Neural crest cell (in vitro differentiated cells): ENCODE data around the gene FAAP100. TPM values are rescaled to one million over a fixed set of nuclear protein-coding genes. Genes with fewer than 3 reads are reported as not detected.

Source experiments
- DNase-seq: peaks from one replicate; pipeline ENCODE4 v3.0.0; 2021; ENCODE audit warnings: low read depth, mixed read lengths, low spot score
- H3K27ac Mint-ChIP-seq: one replicate; pipeline ENCODE4 v1.8.0; 2021; ENCODE audit warnings: mild to moderate bottlenecking, mixed read lengths; ENCODE audit not compliant: unreplicated experiment
- H3K27me3 Mint-ChIP-seq: 2 replicates; pipeline ENCODE4 v1.8.0; 2021; ENCODE audit warnings: low read depth, mild to moderate bottlenecking, mixed read lengths
- H3K36me3 Mint-ChIP-seq: 2 replicates; pipeline ENCODE4 v1.8.0; 2021; ENCODE audit warnings: low read depth, mild to moderate bottlenecking, mixed read lengths
- H3K4me1 Mint-ChIP-seq: 2 replicates; pipeline ENCODE4 v1.8.0; 2021; ENCODE audit warnings: mixed read lengths
- H3K4me3 Mint-ChIP-seq: one replicate; pipeline ENCODE4 v1.8.0; 2021; ENCODE audit warnings: mild to moderate bottlenecking, mixed read lengths
- H3K9me3 Mint-ChIP-seq: 2 replicates; pipeline ENCODE4 v1.8.0; 2021; ENCODE audit warnings: mixed read lengths
- CTCF ChIP-seq: fragments of 200-600 bp; sonication (generic); conservative IDR thresholded peaks from 2 replicates; pipeline ENCODE4 v1.5.0; 2021; ENCODE audit warnings: antibody characterized with exemption, mild to moderate bottlenecking
- total RNA-seq: library from RNA; stranded (reverse); gene quantifications from 2 replicates; pipeline ENCODE4 v1.2.1, GENCODE V29; 2021

The FAAP100 gene
- total RNA-seq, 1 donor from 2014 or later = 48.3 TPM

GRCh38 chr17:81582341-81582740 lies 30.2 kb upstream of the FAAP100 start:
- no peaks in the 10 kb centered on the region for H3K27me3 Mint-ChIP-seq
- H3K4me1 Mint-ChIP-seq = peaks cover 2% of the 10 kb centered on the region
- TF ChIP-seq CTCF = no peak
- no peaks in the 10 kb centered on the region for H3K9me3 Mint-ChIP-seq
- no peak overlapping the region for H3K4me3 Mint-ChIP-seq
- DNase-seq = no peak
- H3K27ac Mint-ChIP-seq = no peak overlapping the region
- H3K36me3 Mint-ChIP-seq = peaks cover 14% of the 10 kb centered on the region

- H3K4me1 Mint-ChIP-seq = peaks cover 6% of the 10 kb centered on the region
- H3K36me3 Mint-ChIP-seq = peaks cover 13% of the 10 kb centered on the region
- no peak for TF ChIP-seq CTCF
Measured at GRCh38 chr17:81581758-81582157, 29.6 kb upstream of the FAAP100 start.

GRCh38 chr17:81580481-81580880 lies 28.3 kb upstream of the FAAP100 start:
- no peak for DNase-seq
- Mint-ChIP-seq H3K4me3 (no peak overlapping the region), H3K9me3 (no peaks in the 10 kb centered on the region), H3K4me1 (peaks cover 10% of the 10 kb centered on the region), H3K36me3 (peaks cover 10% of the 10 kb centered on the region), H3K27ac (peak overlapping the region; percentile 67), H3K27me3 (no peaks in the 10 kb centered on the region)
- TF ChIP-seq CTCF = no peak

More at GRCh38 chr17:81581758-81582157, 29.6 kb upstream of the FAAP100 start:
- Mint-ChIP-seq H3K4me3 (no peak overlapping the region), H3K27me3 (no peaks in the 10 kb centered on the region), H3K27ac (no peak overlapping the region), H3K9me3 (no peaks in the 10 kb centered on the region)
- DNase-seq = no peak

- Mint-ChIP-seq H3K27ac (peak overlapping the region; percentile 20), H3K27me3 (no peaks in the 10 kb centered on the region), H3K4me1 (peaks cover 10% of the 10 kb centered on the region), H3K36me3 (peaks cover 8% of the 10 kb centered on the region), H3K4me3 (no peak overlapping the region), H3K9me3 (no peaks in the 10 kb centered on the region)
- no peak for TF ChIP-seq CTCF
- DNase-seq = no peak
Measured at GRCh38 chr17:81579821-81580321, 27.7 kb upstream of the FAAP100 start.

GRCh38 chr17:81579298-81579697 lies 27.1 kb upstream of the FAAP100 start:
- TF ChIP-seq CTCF = no peak
- DNase-seq = no peak
- no peak overlapping the region for H3K4me3 Mint-ChIP-seq
- H3K27me3 Mint-ChIP-seq = no peaks in the 10 kb centered on the region
- H3K9me3 Mint-ChIP-seq = no peaks in the 10 kb centered on the region
- H3K36me3 Mint-ChIP-seq = peaks cover 8% of the 10 kb centered on the region
- peak overlapping the region; percentile 84 for H3K27ac Mint-ChIP-seq
- peaks cover 10% of the 10 kb centered on the region for H3K4me1 Mint-ChIP-seq
